ENCODE results near the gene BHLHE40.

The BHLHE40 gene

DNA sequence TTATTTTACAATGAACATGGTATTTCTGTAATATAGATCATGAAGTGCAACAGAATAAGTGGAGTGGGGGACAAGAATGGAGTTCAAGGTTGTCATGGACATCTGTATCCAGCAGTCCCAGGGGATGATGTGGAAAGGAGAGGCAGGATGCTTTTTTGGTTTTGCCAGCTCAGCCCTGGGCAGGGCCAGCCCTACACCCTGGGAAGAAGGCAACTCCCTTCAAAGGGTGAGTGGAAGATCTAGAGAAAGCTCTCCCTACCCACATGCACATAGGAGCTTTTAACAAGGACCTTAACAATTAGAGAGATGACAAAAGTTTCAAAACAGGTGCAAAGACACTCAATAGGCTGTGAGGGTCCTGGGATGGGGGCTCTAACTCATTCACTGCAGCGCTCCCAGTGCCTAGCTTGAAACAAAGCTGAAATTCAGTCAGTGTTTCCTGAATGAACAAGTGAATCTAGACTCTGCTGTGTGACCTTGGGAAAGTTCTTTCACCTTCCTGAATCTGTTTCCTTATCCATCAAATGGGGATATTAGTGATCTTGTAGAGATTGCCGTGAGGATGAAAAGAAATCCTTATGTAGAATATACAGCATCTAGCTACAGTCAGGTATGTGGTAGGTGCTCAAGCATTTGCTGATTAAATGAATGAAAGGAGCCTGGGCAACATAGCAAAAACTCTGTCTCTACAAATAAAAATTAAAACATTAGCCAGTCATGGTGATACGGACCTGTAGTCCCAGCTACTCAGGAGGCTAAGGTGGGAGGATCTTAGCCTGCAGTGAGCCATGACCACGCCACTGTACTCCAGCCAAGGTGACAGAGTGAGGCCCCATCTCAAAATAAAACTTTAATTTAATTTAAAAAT, 14.3 kb downstream of the BHLHE40 start:
- TF ChIP-seq, protein P1, sequence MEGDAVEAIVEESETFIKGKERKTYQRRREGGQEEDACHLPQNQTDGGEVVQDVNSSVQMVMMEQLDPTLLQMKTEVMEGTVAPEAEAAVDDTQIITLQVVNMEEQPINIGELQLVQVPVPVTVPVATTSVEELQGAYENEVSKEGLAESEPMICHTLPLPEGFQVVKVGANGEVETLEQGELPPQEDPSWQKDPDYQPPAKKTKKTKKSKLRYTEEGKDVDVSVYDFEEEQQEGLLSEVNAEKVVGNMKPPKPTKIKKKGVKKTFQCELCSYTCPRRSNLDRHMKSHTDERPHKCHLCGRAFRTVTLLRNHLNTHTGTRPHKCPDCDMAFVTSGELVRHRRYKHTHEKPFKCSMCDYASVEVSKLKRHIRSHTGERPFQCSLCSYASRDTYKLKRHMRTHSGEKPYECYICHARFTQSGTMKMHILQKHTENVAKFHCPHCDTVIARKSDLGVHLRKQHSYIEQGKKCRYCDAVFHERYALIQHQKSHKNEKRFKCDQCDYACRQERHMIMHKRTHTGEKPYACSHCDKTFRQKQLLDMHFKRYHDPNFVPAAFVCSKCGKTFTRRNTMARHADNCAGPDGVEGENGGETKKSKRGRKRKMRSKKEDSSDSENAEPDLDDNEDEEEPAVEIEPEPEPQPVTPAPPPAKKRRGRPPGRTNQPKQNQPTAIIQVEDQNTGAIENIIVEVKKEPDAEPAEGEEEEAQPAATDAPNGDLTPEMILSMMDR (conservative IDR thresholded peaks at IDR 0.05; ENCODE audit: low read depth): no peak
- no peak for DNase-seq (ENCODE audit: low spot score)
- H3K27ac ChIP-seq: no peak overlapping the region
- CTCF ChIA-PET: no interaction called here
- POLR2A ChIA-PET (ENCODE audit: low non-redundant PET): no interaction called here

GRCh38 chr3:4994144-4994730, 15.0 kb downstream of the BHLHE40 start:
- ChIA-PET POLR2A (ENCODE audit: low non-redundant PET) (no interaction called here), CTCF (interaction anchor here (0.8 to 1.5 kb wide), 2 partner anchors 14 to 633 kb away, joined by 3 to 4 read pairs; no protein-coding TSS in a partner anchor)
- peak overlapping the region; percentile 91 for H3K27ac ChIP-seq
- TF ChIP-seq, protein P1 (conservative IDR thresholded peaks at IDR 0.05; ENCODE audit: low read depth): no peak
- no peak for DNase-seq (ENCODE audit: low spot score)

DNA sequence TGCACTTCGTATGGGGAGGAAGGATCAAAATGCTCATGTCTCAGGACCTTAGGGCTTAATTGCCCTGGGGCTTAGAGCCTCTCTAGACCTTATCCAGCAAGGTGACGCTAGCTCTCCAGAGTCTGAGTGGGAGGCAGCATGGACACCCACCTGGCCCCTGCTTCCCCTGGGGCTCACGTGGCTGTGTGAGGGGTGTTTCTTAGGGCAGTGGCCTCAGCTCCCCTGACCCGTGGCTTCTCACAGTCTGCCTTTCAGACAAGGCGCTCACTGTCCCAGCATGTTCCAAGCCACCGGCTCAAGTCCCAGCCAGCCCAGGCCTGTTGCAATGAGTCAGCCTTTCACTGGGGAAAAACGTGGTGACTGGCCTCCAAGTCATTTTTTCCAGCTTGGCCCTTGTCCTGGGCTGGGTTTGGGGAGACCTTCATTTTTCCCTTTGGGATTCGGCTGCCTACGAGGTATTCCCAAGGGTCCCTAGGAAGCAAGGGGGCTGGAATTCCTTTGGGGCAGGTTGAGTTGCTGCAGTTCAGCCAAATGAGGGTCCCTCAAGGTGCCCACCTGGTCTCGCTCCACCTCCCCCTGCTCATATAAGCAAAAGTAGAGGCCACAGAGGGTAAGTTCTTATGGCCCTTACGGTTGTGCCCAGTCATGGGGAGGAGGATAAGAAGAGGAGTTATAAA, 15.7 kb downstream of the BHLHE40 start:
- CTCF ChIA-PET: interaction anchor here (0.8 to 1.5 kb wide), 2 partner anchors 15 to 633 kb away, joined by 3 to 4 read pairs; no protein-coding TSS in a partner anchor
- DNase-seq (ENCODE audit: low spot score): peak; percentile 64
- POLR2A ChIA-PET (ENCODE audit: low non-redundant PET): interaction anchor here (0.6 to 0.7 kb wide), 3 partner anchors 28 to 169 kb away, joined by 3 read pairs; no protein-coding TSS in a partner anchor
- TF ChIP-seq, protein P1 (conservative IDR thresholded peaks at IDR 0.05; ENCODE audit: low read depth): no peak
- H3K27ac ChIP-seq: peak overlapping the region; percentile 91

DNA sequence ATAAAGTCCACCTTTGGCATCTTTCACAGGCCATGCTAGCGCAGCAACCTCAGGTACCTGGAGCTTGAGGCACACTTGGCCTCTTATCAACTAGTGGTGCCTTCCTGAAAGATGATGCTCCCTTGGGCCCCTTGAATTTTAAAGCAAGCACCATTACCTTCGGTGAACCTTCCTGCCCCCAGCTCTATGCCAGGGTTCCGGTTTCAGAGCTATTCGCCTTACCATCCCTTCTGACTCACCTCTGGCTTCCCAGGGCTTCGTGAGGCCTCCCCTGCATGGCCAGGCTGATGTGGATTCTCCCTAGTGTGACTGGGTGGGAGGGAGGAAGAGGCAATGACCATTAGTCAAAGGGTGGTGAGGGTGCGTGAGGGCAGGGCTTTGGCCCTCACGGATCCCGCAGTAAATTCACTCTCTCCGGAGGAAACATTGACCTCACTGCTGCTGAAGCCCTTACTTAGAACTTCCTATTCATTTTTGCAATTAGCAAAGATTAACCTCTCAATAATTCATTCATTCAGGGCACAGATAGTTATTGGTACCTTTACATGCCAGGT, 16.3 kb downstream of the BHLHE40 start:
- CTCF ChIA-PET: interaction anchor here (1.5 kb wide), 1 partner anchor 15 kb away, joined by 4 read pairs; no protein-coding TSS in a partner anchor
- H3K27ac ChIP-seq: peak overlapping the region; percentile 91

DNA sequence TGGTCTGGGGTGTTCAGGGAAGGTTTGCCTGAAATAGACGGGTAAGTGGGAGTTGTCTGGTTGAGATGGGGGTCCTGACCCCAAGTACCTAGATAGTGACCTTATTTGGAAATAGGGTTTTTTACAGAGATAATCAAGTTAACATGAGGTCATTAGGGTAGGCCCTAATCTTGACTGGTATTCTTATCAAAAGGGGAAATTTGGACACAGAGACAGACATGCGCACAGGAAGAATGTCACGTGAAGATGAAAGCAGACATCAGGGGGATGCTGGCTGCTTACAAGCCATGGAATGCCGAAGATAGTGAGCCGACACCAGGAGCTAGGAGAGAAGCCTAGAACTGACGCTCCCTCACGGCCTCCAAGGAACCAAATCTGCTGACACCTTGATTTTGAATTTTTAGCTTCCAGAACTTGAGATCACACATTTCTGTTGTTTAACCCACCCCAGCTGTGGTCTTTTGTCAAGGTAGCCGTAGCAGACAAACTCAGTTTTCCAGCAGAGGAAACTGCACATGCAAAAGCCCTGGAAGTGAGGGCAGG, 17.1 kb downstream of the BHLHE40 start:
- CTCF ChIA-PET: no interaction called here
- POLR2A ChIA-PET (ENCODE audit: low non-redundant PET): no interaction called here
- TF ChIP-seq, protein P1 (conservative IDR thresholded peaks at IDR 0.05; ENCODE audit: low read depth): no peak
- DNase-seq (ENCODE audit: low spot score): no peak
- H3K27ac ChIP-seq: peak overlapping the region; percentile 26; the same call in 1 of the 2 replicates

More for the DNA sequence above, 16.3 kb downstream of the BHLHE40 start:
- TF ChIP-seq, protein P1 (conservative IDR thresholded peaks at IDR 0.05; ENCODE audit: low read depth): no peak
- POLR2A ChIA-PET (ENCODE audit: low non-redundant PET): interaction anchor here (0.6 to 0.7 kb wide), 3 partner anchors 27 to 170 kb away, joined by 3 read pairs; no protein-coding TSS in a partner anchor
- DNase-seq (ENCODE audit: low spot score): peak; percentile 58
